ENCODE results near the gene HTD2. TPM values are rescaled to one million over a fixed set of nuclear protein-coding genes. Genes with fewer than 3 reads are reported as not detected.
"Not testable (repeated sequence)": the region's sequence is repeated elsewhere in the genome, so short reads cannot be mapped to it uniquely, and the experiment has no call there.

HTD2 gene
- total RNA-seq, 2 donors from 2014 or later, result 5.9 to 7.7 TPM

DNA sequence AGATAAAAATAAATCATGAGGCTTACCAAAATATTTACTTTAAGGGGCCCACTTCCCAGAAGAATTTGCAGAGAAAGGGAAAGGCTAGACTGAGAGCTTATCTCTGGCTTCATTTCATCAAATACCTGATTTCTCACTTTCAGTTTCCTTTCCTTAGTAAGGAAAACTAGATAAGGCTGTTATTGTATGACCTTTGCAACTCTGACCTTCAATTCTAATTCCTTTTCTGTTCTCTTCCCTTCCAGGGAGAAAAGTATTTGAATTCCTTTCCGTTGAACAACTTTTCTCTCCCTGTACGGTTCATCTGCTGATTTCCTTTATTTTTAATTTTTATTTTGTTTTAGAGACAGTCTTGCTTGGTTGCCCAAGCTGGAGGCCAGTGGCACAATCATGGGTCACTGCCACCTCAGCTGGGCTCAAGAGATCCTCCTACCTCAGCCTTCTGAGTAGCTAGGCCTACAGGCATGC lies 19.2 kb downstream of the HTD2 start:
- intact Hi-C loops (cut with DNase I), result loop anchor here in 1 of 2 donors (5.0 kb wide), 1 partner anchor 92 kb away; no protein-coding TSS in a partner anchor

DNA sequence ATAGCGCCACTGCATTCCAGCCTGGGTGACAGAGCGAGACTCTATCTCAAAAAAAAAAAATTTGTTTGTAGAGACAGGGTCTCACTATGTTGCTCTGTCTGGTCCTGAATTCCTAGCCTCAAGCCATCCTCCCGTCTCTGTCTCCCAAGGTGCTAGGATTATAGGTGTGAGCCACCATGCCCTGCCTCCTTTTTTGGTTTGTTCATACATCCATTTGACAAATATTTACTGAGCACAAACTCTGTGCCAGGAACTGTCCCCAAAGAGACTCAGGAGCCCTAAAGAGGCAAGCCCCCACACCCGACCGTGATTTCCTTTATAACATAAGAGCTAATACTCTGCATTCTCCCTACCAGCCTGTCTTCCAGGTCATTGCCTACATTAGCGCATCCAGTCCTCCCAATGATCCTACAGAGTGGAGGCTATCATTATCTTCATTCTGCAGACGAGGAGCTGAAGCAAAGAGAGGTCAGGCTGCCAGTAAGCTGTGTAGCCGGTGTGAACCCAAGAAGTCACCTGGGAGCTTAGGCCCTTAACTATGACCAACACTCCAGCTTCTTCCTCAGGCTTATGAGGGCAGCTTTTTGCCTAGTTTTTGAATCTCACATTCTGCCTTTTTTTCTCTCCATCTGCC lies 20.1 kb downstream of the HTD2 start:
- DNase-seq (ENCODE audit: low spot score), result no peak
- intact Hi-C loops (cut with DNase I), result loop anchor here in 1 of 2 donors (5.0 kb wide), 1 partner anchor 91 kb away; no protein-coding TSS in a partner anchor

More for the DNA sequence above, 19.2 kb downstream of the HTD2 start:
- no peak for DNase-seq (ENCODE audit: low spot score)

GRCh38 chr3:58329150-58329921 lies 23.0 kb downstream of the HTD2 start:
- no peak for DNase-seq (ENCODE audit: low spot score)
- intact Hi-C loops (cut with DNase I), result loop anchor here in 1 of 2 donors (5.0 kb wide), 1 partner anchor 88 kb away; no protein-coding TSS in a partner anchor

GRCh38 chr3:58329922-58330413 lies 23.6 kb downstream of the HTD2 start:
- intact Hi-C loops (cut with DNase I), result loop anchor here (5.0 to 10.0 kb wide), 3 partner anchors 87 to 205 kb away; partner anchors contain the start of genes ACOX2 (in 2 of the 2) and KCTD6 (in 1 of the 2)
- DNase-seq (ENCODE audit: low spot score), result no peak

- intact Hi-C loops (cut with DNase I), result loop anchor here (5.0 to 10.0 kb wide), 2 partner anchors 161 to 203 kb away; partner anchors contain the start of genes ACOX2 (in 2 of the 2) and KCTD6 (in 1 of the 2)
Observed at GRCh38 chr3:58331593-58332152, 25.4 kb downstream of the HTD2 start.

GRCh38 chr3:58332575-58333188 lies 26.4 kb downstream of the HTD2 start, which contains the start of gene PXK:
Gene PXK (plus strand): TSS chr3:58332892. CDS start chr3:58332989, 97 bp downstream.
- DNase-seq (ENCODE audit: low spot score), result peak; percentile 96
- intact Hi-C loops (cut with DNase I), result loop anchor here (5.0 to 10.0 kb wide), 2 partner anchors 160 to 202 kb away; partner anchors contain the start of genes ACOX2 (in 2 of the 2) and KCTD6 (in 1 of the 2)

More at GRCh38 chr3:58331593-58332152, 25.4 kb downstream of the HTD2 start:
- DNase-seq (ENCODE audit: low spot score), result no peak

GRCh38 chr3:58333206-58334012 lies 27.1 kb downstream of the HTD2 start:
- intact Hi-C loops (cut with DNase I), result loop anchor here (5.0 to 10.0 kb wide), 2 partner anchors 159 to 201 kb away; partner anchors contain the start of genes ACOX2 (in 2 of the 2) and KCTD6 (in 1 of the 2)

DNA sequence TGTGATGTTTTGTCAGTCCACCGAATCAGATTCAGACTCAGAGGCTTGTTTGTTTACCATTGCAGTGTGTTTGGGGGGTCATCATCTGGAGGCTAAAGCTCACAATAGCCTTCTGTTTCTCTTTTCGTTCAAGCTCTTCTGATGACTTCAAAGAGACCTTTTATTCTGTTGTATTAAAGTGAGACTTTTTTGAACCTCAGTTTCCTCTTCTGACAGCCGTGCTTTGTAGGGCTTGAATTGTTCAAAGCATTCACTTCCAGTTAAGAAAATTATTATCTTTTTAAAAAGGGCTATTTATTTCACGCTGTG lies 27.6 kb downstream of the HTD2 start:
- DNase-seq (ENCODE audit: low spot score), result no peak
- intact Hi-C loops (cut with DNase I), result loop anchor here (5.0 to 10.0 kb wide), 2 partner anchors 158 to 201 kb away; partner anchors contain the start of genes ACOX2 (in 2 of the 2) and KCTD6 (in 1 of the 2)

More at GRCh38 chr3:58333206-58334012, 27.1 kb downstream of the HTD2 start:
- DNase-seq (ENCODE audit: low spot score), result no peak

- intact Hi-C loops (cut with DNase I), result loop anchor here (5.0 to 10.0 kb wide), 2 partner anchors 158 to 200 kb away; partner anchors contain the start of genes ACOX2 (in 2 of the 2) and KCTD6 (in 1 of the 2)
- no peak for DNase-seq (ENCODE audit: low spot score)
Observed at GRCh38 chr3:58334506-58334884, 28.2 kb downstream of the HTD2 start.

- no peak for DNase-seq (ENCODE audit: low spot score)
- intact Hi-C loops (cut with DNase I), result loop anchor here (5.0 to 10.0 kb wide), 2 partner anchors 77 to 199 kb away; partner anchors contain the start of gene ACOX2 (in 2 of the 2)
Observed at GRCh38 chr3:58335652-58335947, 29.3 kb downstream of the HTD2 start.

DNA sequence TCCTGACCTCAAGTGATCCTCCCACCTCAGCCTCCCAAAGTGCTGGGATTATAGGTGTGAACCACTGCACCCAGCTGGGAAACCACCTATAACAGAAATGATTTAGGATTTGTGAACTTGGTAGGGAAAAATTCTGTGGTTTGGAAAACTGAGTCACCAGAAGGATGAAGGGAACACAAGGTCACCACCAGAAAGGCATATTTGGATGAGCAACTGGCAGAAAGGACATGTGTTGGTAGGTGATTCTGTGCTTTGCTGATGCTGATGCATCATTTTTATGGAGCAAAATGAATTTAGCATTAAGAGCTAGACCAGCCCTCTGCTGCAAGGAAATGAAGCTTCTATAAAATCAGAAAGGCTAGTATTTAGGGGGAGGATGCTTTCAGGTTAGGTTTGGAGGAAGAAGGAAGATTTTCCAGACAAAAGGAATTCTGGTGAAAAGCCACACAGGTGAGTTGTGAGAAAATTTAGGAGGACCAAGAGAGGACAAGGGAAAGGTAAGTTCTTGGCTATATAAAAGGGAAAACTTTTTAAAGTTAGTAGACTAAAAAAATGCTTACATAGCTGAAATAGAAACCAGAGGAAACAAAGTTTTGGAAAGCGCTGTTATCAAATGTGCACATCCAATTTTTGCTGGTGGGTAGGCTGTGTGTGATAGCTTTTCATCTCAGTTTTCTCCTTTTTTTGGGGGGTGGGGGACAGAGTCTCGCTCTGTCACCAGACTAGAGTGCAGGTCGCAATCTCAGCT lies 30.0 kb downstream of the HTD2 start:
- DNase-seq (ENCODE audit: low spot score), result no peak
- intact Hi-C loops (cut with DNase I), result loop anchor here (5.0 to 10.0 kb wide), 2 partner anchors 76 to 198 kb away; partner anchors contain the start of gene ACOX2 (in 2 of the 2)

GRCh38 chr3:58337190-58337589 lies 30.9 kb downstream of the HTD2 start:
- DNase-seq (ENCODE audit: low spot score), result no peak
- intact Hi-C loops (cut with DNase I), result loop anchor here (5.0 to 10.0 kb wide), 2 partner anchors 75 to 198 kb away; partner anchors contain the start of gene ACOX2 (in 2 of the 2)

GRCh38 chr3:58339146-58339545 lies 32.8 kb downstream of the HTD2 start:
- intact Hi-C loops (cut with DNase I), result loop anchor here (5.0 to 10.0 kb wide), 2 partner anchors 73 to 196 kb away; partner anchors contain the start of gene ACOX2 (in 2 of the 2)

GRCh38 chr3:58340594-58341244 lies 34.4 kb downstream of the HTD2 start:
- intact Hi-C loops (cut with DNase I), result no loop called here

More at GRCh38 chr3:58339146-58339545, 32.8 kb downstream of the HTD2 start:
- DNase-seq (ENCODE audit: low spot score), result not testable (repeated sequence)

DNA sequence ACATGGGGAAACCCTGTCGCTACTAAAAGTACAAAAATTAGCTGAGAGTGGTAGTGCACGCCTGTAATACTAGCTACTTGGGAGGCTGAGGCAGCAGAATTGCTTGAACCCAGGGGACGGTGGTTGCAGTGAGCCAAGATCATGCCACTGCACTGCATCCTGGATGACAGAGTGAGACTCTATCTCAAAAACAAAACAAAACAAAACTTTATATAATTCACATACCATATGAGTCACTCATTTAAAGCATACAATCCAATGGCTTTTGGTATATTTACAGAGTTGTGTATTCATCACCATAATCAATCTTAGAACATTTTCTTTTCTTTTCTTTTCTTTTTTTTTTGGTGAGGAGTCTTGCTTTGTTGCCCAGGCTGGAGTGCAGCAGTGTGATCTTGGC lies 35.1 kb downstream of the HTD2 start:
- DNase-seq (ENCODE audit: low spot score), result no peak
- intact Hi-C loops (cut with DNase I), result no loop called here

More at GRCh38 chr3:58340594-58341244, 34.4 kb downstream of the HTD2 start:
- no peak for DNase-seq (ENCODE audit: low spot score)

DNA sequence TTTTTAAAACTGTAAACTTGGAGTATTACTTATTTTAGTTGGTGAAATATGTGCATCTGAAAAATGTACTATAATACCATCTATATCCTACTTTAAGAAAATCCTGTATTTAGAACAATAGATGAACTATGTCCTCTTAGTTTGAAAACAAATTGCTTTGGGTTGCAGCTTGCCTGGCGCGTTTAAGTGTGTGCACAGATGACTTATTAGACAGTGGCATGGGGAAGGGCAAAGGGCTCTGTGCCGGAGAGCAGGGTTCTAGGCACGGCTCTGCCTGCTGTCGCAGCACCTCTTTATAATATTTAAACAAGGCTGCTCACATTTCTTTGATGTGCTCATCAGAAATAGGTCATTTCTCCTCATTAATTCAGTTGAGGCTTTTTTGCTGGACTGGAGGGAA lies 36.4 kb downstream of the HTD2 start:
- no peak for DNase-seq (ENCODE audit: low spot score)
- intact Hi-C loops (cut with DNase I), result no loop called here

All from posterior vena cava (tissue), 2 donors.